SU-DHL-6 (cell line): Measurements from ENCODE around the gene POM121.
"Not testable (repeated sequence)": the region's sequence is repeated elsewhere in the genome, so short reads cannot be mapped to it uniquely, and the experiment has no call there.

Experiments
- CTCF ChIP-seq: fragments of 200-600 bp; sonication (generic); IDR thresholded peaks from one replicate; pipeline ENCODE4 v1.5.1; 2017; ENCODE audit warnings: antibody characterized with exemption, mild to moderate bottlenecking, low read length, moderate library complexity; ENCODE audit not compliant: insufficient read depth, poor library complexity, severe bottlenecking
- EZH2phosphoT487 ChIP-seq: fragments of 200-600 bp; sonication (generic), shearing (Covaris generic); conservative IDR thresholded peaks from 2 replicates; pipeline ENCODE4 v1.6.1; 2018; ENCODE audit warnings: mild to moderate bottlenecking, antibody characterized with exemption, low read length, moderate library complexity, mixed read lengths

GRCh38 chr7:72891750-72892149, 33.1 kb upstream of the POM121 start:
- not testable (repeated sequence) for TF ChIP-seq CTCF, EZH2phosphoT487
